Thymus (tissue), 11 donors: ENCODE results near the gene DDAH1. TPM values are rescaled to one million over a fixed set of nuclear protein-coding genes. Genes with fewer than 3 reads are reported as not detected.

ENCODE experiments used
- DNase-seq, 9 donors: peaks; one replicate each; pipeline ENCODE4 v3.0.0-alpha.2; 2013; ENCODE audit warnings: low spot score in 9 of 9, low read depth in 6 of 9, missing footprints in 1 of 9
- H3K27ac ChIP-seq, 2 donors: one replicate each; pipeline ENCODE4 v1.5.1; 2013; ENCODE audit warnings: control low read depth in 1 of 2, low read depth in 1 of 2, low read length in 1 of 2, mild to moderate bottlenecking in 1 of 2, moderate library complexity in 1 of 2
- H3K27me3 ChIP-seq, 2 donors: one replicate each; pipeline ENCODE4 v1.5.1; 2013; ENCODE audit warnings: low read length in 1 of 2; ENCODE audit not compliant: control insufficient read depth in 2 of 2, insufficient read depth in 1 of 2
- H3K36me3 ChIP-seq, 2 donors: one replicate each; pipeline ENCODE4 v1.5.1; 2013; ENCODE audit warnings: low read length in 1 of 2, mild to moderate bottlenecking in 1 of 2, moderate library complexity in 1 of 2; ENCODE audit not compliant: control insufficient read depth in 2 of 2, insufficient read depth in 2 of 2
- H3K4me1 ChIP-seq, 2 donors: one replicate each; pipeline ENCODE4 v1.5.1; 2013; ENCODE audit warnings: low read length in 2 of 2; ENCODE audit not compliant: control insufficient read depth in 2 of 2, insufficient read depth in 2 of 2
- H3K4me3 ChIP-seq, 2 donors: one replicate each; pipeline ENCODE4 v1.5.1; 2013; ENCODE audit warnings: low read length in 2 of 2, control low read depth in 1 of 2, mild to moderate bottlenecking in 1 of 2
- H3K9me3 ChIP-seq, 2 donors: one replicate each; pipeline ENCODE4 v1.5.1; 2013; ENCODE audit warnings: low read length in 1 of 2, mild to moderate bottlenecking in 1 of 2; ENCODE audit not compliant: control insufficient read depth in 2 of 2, insufficient read depth in 1 of 2
- WGBS: extraction: QIAGEN DNeasy Blood & Tissue Kit; methylation state at CpG from one replicate; pipeline ENCODE4 v1.1.7; 2013; 5-methylcytosine and 5-hydroxymethylcytosine counted together
- polyA plus RNA-seq: library from polyadenylated mRNA; stranded (reverse); fragments of 200-250 nt; gene quantifications from one replicate; pipeline ENCODE4 v1.2.3, GENCODE V29; 2013
- total RNA-seq: library from RNA; stranded (reverse); fragments of 120-200 nt; gene quantifications from one replicate; pipeline ENCODE4 v1.2.4, GENCODE V29; 2013
- donor health status: healthy.

DDAH1 gene
- total and polyA plus RNA-seq, 2 donors: 0.99 to 2.4 TPM

DNA sequence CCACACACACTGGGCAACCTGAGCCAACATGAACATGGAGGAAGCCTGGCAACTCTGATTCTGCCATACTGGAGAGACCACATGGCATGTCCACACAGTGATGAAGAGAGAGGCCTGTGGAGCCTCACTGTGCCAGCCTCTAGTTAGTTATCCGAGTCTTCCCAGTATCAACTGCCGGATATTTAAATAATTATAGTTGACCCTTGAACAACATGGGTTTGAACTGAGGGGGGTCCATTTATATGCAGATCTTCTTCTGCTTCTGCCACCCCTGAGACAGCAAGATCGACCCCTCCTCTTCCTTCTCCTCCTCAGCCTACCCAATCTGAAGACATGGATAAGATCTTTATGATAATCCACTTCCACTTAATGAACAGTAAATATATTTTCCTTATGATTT lies 27.8 kb downstream of the DDAH1 start:
- Histone ChIP-seq H3K27ac (no peak overlapping the region), H3K4me1 (no peaks in the 10 kb centered on the region), H3K36me3 (no peaks in the 10 kb centered on the region), H3K9me3 (no peaks in the 10 kb centered on the region), H3K4me3 (no peak overlapping the region), H3K27me3 (no peaks in the 10 kb centered on the region)
- no peak for DNase-seq
- 98% methylated on average over 3 of the region's 3 CpGs for WGBS

DNA sequence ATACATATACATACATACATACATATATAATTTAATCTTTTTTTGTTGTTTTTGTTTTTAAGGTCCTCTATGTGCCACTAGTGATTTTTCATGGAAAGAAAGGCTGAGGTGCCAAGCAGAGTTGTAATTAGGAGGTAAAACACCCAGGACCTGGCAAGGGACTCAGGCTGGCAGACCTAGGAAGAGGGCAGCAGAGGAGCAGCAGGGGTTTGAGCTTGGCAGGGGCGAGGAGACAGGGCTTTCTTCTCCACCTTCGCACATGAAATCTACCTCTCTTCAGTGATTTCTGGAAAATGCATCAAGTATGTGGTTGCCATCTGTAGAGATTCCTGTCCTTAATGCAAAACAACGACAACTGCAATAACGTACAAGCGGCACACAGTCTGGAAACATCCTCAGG lies 31.9 kb downstream of the DDAH1 start:
- no peaks in the 10 kb centered on the region for H3K9me3 ChIP-seq
- H3K27ac ChIP-seq: no peak overlapping the region
- no peaks in the 10 kb centered on the region for H3K27me3 ChIP-seq
- no peaks in the 10 kb centered on the region for H3K4me1 ChIP-seq
- H3K36me3 ChIP-seq: no peaks in the 10 kb centered on the region
- H3K4me3 ChIP-seq: no peak overlapping the region
- no peak for DNase-seq
- 86% methylated on average over 5 of the region's 5 CpGs for WGBS

DNA sequence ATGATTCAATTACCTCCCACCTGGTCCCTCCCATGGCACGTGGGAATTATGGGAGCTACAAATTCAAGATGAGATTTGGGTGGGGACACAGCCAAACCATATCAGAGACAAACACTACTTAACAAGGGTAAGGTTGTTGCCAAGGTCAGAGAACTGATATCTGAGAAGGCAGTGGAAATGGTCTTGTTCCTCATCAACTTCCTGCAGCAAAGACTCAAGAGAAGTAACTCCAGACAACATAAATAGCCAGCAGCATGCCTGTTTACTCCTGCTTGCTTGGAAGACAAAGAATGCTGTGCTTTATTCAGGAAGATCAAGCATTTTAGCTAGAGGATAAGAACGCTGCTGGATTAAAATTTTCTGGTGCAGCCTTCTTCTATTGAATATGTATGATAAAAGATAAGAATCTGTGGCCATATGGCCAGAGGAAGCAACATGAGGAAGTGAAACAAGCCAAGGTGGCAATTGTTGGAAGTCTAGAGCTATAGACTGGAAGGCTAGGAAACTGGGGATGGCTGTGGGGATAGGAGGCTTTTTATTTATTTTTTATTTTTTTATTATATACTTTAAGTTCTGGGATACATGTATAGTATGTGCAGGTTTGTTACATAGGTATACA lies 36.4 kb downstream of the DDAH1 start:
- DNase-seq: no peak
- 68% methylated on average over 2 of the region's 2 CpGs for WGBS
- H3K27me3 ChIP-seq: no peaks in the 10 kb centered on the region
- H3K4me3 ChIP-seq: no peak overlapping the region
- H3K36me3 ChIP-seq: no peaks in the 10 kb centered on the region
- H3K9me3 ChIP-seq: no peaks in the 10 kb centered on the region
- no peak overlapping the region for H3K27ac ChIP-seq
- no peaks in the 10 kb centered on the region for H3K4me1 ChIP-seq

DNA sequence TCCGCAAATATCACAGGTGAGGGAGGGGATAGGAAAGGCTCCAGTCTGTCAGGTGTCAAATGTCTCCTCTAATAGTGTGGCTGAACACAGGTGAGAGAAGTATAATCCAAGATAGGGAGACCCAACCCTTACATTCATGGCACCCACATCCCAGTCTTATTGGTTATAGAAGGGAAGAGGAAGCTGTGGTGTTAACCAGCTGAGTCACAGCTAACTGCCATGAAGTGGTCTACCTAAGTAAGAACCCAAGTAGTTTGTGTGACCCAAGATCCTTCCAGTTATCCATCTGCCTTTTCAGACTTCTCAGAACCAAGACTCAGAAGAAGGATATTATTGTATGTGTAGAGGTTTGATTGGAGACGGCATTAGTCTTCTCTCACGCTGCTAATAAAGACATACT lies 37.1 kb downstream of the DDAH1 start:
- H3K27ac ChIP-seq: no peak overlapping the region
- DNase-seq: no peak

DNA sequence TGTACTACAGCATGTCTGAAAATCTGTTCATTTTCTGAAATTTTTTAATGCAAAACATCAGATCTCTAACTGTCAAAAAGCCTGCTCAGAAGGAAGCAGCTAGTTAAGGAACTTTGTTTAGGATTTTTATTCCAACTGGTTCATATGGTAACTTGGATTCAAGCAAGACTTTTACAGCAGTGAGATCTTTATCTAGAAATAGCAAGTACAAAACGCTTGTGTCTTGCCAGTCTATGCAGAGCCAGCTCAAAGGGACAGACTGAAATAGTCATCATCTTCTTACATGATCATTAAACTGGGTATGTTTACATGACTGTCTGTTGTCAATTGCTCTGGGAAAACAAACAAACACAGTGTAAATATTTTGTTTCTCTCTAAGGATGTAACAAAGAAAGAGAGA lies 37.6 kb downstream of the DDAH1 start:
- Histone ChIP-seq H3K4me1 (no peaks in the 10 kb centered on the region), H3K9me3 (no peaks in the 10 kb centered on the region), H3K27ac (no peak overlapping the region), H3K36me3 (no peaks in the 10 kb centered on the region), H3K27me3 (no peaks in the 10 kb centered on the region), H3K4me3 (no peak overlapping the region)
- 79% methylated on average over 1 of the region's 1 CpG for WGBS
- no peak for DNase-seq

More for the DNA sequence above, 37.1 kb downstream of the DDAH1 start:
- Histone ChIP-seq H3K36me3 (no peaks in the 10 kb centered on the region), H3K9me3 (no peaks in the 10 kb centered on the region), H3K27me3 (no peaks in the 10 kb centered on the region), H3K4me1 (no peaks in the 10 kb centered on the region), H3K4me3 (no peak overlapping the region)
- over 99% methylated on average over 3 of the region's 3 CpGs for WGBS

DNA sequence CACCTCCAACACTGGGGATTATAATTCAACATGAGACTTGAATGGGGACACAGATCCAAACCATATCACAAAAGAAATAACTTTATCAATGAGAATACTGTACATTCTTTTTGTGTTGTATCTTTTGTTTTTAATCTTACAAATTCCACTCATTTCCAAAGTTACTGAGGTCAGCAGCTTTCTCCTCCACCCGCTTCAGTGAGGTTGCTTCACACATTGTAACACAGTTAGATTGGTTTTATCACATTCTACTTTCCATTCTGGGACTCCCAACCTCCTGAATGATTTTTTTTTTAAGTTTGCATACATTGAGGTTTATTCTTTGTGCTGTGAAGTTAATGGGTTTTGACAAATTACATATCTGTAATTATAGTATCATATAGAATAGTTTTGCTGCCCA lies 43.8 kb downstream of the DDAH1 start:
- H3K36me3 ChIP-seq: no peaks in the 10 kb centered on the region
- peaks cover 0 to 3% of the 10 kb centered on the region in 2 donors for H3K9me3 ChIP-seq
- WGBS: 99% methylated on average over 1 of the region's 1 CpG
- H3K4me1 ChIP-seq: no peaks in the 10 kb centered on the region
- H3K4me3 ChIP-seq: no peak overlapping the region
- H3K27ac ChIP-seq: no peak overlapping the region
- no peaks in the 10 kb centered on the region for H3K27me3 ChIP-seq
- DNase-seq: no peak

DNA sequence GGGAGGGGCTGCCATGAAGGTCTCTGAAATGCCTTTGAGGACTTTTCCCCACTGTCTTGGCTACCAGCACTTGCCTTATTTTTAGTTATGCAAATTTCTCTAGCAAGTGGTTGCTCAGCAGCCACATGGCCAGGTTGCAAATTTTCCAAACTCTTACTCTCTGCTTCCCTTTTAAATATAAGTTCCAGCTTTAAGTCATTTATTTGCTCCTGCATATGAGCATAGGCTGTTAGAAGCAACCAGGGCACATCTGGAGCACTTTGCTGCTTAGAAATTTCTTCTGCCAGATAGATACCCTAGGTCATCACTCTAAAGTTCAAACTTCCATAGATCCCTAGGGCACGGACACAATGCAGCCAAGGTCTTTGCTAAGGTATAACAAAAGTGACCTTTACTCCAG lies 44.8 kb downstream of the DDAH1 start:
- H3K4me1 ChIP-seq: no peaks in the 10 kb centered on the region
- H3K4me3 ChIP-seq: no peak overlapping the region
- no peak for DNase-seq
- H3K27ac ChIP-seq: no peak overlapping the region
- 46% methylated on average over 1 of the region's 1 CpG for WGBS
- no peaks in the 10 kb centered on the region for H3K27me3 ChIP-seq
- H3K9me3 ChIP-seq: peaks cover 0 to 3% of the 10 kb centered on the region in 2 donors
- no peaks in the 10 kb centered on the region for H3K36me3 ChIP-seq

DNA sequence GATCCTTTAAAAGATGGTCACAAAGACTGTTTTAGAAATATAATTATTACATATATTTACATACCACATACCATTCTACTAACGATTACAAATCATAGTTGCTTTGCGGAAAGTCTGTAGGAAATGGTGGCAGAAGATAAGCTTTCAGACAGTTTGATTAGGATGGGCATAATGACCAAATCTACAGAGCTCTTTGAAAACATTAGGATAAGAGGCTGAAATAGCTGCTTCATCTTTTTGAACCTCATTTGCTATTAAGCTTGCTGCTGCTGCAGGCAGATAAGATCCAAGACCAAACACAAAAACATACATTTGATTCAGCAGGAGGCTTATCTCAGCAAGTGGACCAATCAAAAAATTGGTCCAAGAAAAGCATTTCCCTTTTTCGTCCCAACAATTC lies 47.1 kb downstream of the DDAH1 start:
- no peak for DNase-seq
- no peaks in the 10 kb centered on the region for H3K27me3 ChIP-seq
- WGBS: 84% methylated on average over 3 of the region's 3 CpGs
- H3K27ac ChIP-seq: no peak overlapping the region
- no peak overlapping the region for H3K4me3 ChIP-seq
- no peaks in the 10 kb centered on the region for H3K36me3 ChIP-seq
- H3K9me3 ChIP-seq: peaks cover 0 to 3% of the 10 kb centered on the region in 2 donors
- H3K4me1 ChIP-seq: no peaks in the 10 kb centered on the region

DNA sequence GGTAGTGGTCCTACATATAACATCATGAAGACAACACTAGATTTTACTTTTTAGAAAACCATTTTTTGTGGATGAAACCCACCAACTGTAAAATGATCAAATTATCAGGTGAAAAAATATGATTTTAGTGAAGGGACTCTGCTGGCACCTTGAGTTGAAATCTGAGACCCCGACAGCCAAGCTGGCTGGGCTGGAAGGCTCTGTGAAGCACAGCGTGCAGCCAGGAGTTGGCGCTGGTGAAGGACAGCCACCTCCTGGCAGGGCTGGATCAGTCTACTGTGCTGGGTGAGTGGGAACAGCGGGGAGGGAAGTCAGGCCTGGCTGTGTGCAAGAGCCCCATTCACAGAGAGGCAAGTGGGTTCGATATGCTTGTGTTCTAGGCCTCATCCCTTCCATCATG lies 47.9 kb downstream of the DDAH1 start:
- no peaks in the 10 kb centered on the region for H3K4me1 ChIP-seq
- 86% methylated on average over 5 of the region's 5 CpGs for WGBS
- H3K9me3 ChIP-seq: peaks cover 0 to 3% of the 10 kb centered on the region in 2 donors
- H3K4me3 ChIP-seq: no peak overlapping the region
- no peaks in the 10 kb centered on the region for H3K36me3 ChIP-seq
- no peak for DNase-seq
- no peak overlapping the region for H3K27ac ChIP-seq
- H3K27me3 ChIP-seq: no peaks in the 10 kb centered on the region

DNA sequence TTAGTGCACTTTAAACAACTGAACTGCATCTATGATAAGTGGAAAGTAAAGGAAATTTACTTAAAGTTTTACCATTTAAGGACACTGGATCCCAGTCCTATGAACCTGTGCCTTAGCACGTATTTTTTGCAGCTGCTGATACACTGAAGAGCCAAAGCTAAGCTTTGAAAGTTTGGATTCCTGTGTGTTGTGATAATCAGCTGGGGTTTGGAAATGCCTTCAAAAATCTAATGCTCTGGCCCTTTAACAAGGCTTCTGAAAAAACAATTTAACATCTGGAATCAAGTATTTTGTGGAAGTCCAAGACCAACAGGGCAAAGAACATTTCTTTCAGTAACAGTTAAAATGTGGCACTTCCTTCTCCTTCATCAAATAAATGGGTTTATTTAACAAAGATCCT lies 51.8 kb downstream of the DDAH1 start:
- DNase-seq: no peak
- Histone ChIP-seq H3K4me1 (no peaks in the 10 kb centered on the region), H3K9me3 (no peaks in the 10 kb centered on the region), H3K4me3 (no peak overlapping the region), H3K36me3 (no peaks in the 10 kb centered on the region), H3K27ac (no peak overlapping the region), H3K27me3 (no peaks in the 10 kb centered on the region)
- 100% methylated on average over 1 of the region's 1 CpG for WGBS
